Measurements from ENCODE around the gene TRIM24.

DNA sequence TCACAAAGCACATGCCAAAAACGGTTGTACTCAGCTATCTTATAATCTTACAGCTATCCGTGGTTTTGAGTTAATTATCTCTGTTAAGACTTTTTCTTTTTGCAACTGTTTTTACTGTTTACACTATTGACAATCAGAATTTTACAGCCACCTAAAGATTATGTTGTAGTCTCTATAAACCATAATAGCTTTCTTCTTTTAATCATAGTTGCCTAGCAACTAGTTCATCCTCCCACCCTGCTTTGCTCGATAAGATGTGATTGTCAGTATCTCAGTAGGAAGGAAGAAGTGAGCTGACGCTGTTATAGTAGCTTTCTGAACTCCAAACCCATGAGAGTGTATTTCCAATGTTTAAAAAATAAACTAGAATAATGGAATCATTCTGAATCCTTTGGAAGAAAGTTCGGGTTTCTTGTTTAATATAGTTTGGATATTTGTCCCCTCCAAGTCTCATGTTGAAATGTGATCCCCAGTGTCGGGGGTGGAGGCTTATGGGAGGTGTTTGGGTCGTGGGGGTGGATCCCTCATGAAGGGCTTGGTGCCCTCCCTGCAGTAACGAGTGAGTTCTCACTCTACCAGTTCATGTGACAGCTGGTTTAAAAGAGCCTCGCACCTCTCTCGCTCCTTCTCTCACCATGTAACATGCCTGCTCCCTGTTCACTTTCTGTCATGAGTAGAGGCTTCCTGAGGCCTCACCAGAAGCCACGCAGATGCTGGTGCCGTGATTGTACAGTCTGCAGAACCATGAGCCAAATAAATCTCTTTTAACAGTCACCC lies 173.0 kb downstream of the TRIM24 start:
- TF ChIP-seq, protein P1, sequence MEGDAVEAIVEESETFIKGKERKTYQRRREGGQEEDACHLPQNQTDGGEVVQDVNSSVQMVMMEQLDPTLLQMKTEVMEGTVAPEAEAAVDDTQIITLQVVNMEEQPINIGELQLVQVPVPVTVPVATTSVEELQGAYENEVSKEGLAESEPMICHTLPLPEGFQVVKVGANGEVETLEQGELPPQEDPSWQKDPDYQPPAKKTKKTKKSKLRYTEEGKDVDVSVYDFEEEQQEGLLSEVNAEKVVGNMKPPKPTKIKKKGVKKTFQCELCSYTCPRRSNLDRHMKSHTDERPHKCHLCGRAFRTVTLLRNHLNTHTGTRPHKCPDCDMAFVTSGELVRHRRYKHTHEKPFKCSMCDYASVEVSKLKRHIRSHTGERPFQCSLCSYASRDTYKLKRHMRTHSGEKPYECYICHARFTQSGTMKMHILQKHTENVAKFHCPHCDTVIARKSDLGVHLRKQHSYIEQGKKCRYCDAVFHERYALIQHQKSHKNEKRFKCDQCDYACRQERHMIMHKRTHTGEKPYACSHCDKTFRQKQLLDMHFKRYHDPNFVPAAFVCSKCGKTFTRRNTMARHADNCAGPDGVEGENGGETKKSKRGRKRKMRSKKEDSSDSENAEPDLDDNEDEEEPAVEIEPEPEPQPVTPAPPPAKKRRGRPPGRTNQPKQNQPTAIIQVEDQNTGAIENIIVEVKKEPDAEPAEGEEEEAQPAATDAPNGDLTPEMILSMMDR (conservative IDR thresholded peaks at IDR 0.05) = no peak
- TF ChIP-seq ZFX (IDR thresholded peaks at IDR 0.05) = no peak
